Fibroblast of skin of abdomen (primary cell): Measurements from ENCODE around the gene C17orf58. TPM values are rescaled to one million over a fixed set of nuclear protein-coding genes. Genes with fewer than 3 reads are reported as not detected.
A peak's percentile ranks its signal among the peaks of the same experiment; 100 is the strongest.
"Not testable (repeated sequence)": the region's sequence is repeated elsewhere in the genome, so short reads cannot be mapped to it uniquely, and the experiment has no call there.

ENCODE experiments used
- DNase-seq: peaks from one replicate; pipeline ENCODE4 v3.0.0-alpha.2; 2013
- polyA plus RNA-seq, 2 experiments: library from polyadenylated mRNA; unstranded; fragments of 120-200 nt; gene quantifications; one replicate each; pipeline ENCODE4 v1.2.1, GENCODE V29; 2013; ENCODE audit not compliant: insufficient read length in 2 of 2

C17orf58 gene
- 9.2 TPM for polyA plus RNA-seq (2013, experiment 1 of 2; ENCODE audit: insufficient read length)
- polyA plus RNA-seq (2013, experiment 2 of 2; ENCODE audit: insufficient read length), result 8.5 TPM

DNA sequence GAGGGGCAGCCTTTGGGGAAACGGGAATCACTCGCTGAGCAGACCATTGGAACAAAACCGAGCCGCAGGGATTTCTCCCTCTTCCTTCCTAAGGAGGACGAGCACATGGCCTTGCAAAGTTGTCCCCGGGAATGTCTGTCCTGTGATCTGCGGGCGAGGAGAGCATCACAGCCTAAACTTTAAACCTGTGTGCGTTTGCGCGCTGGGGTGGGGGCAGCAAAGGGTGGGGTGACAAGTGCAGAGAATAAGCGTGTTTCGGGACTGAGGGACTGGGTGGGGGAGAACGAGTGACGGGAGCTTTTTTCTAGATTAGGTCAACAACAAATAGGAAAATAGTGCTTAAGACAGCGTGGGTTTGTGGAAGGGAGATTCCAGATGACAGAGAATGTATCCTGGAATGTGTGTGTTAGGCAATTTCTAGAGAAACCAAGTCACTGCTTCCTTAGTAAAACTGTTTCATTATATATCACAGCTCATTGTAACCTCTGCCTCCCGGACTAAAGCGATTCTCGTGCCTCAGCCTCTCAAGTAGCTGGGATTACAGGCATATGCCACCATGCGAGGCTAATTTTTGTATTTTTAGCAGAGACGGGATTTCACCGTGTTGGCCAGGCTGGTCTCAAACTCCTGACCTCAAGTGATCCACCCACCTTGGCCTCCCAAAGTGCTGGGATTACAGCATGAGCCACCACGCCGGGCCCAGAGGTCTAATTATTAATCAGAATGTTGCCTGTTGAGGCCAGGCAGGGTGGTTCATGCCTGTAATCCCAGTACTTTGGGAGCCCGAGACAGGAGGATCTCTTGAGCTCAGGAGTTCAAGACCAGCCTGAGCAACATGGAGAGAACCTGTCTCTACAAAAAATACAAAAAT lies at the start of gene C17orf58:
C17orf58 (minus strand) TSS at position 169 of the 871 bp plus-strand sequence. CDS start 271 bp downstream, outside the sequence.
- DNase-seq, result peak; percentile 29

GRCh38 chr17:68036304-68037147 lies 40.3 kb upstream of the C17orf58 start:
- DNase-seq, result peak; percentile 41

GRCh38 chr17:68035523-68036303 lies 39.4 kb upstream of the C17orf58 start, which contains the start of gene KPNA2:
TSS of gene KPNA2 (plus strand) at chr17:68035735. CDS start at chr17:68037133, 1,398 bp downstream.
- peak; percentile 99 for DNase-seq

DNA sequence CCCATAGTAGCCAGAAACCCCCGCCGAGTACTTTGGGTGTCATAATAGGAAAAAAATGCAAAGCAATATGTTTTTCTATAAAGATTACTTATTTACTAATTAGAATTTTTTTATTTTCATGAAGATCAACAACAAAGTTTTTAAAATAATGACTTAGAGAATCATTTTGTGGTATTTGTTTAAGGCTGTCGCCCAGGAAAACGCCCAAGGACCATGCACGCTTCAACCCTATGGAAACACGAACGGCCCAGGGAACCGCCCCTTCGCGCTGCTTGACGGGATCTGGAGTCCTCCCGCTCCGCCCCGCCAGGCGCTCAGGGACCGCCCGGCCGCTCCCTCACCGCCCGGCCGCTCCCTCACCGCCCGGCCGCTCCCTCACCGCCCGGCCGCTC lies 38.9 kb upstream of the C17orf58 start:
- no peak for DNase-seq

DNA sequence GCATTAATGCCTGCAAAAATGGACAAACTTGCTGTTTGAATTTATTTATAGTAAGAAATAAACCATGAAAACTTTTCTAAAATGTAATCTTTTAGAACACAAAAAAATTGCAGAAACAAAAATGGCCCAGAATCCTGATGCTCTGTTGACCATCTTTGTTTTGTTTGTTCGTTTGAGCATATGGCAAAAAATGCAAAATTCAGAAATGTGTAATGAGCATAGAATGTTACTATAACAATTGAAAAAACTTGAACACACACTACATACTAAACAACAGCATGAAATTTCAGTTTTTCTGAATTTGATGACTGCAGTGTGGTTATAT lies 38.1 kb upstream of the C17orf58 start:
- no peak for DNase-seq

DNA sequence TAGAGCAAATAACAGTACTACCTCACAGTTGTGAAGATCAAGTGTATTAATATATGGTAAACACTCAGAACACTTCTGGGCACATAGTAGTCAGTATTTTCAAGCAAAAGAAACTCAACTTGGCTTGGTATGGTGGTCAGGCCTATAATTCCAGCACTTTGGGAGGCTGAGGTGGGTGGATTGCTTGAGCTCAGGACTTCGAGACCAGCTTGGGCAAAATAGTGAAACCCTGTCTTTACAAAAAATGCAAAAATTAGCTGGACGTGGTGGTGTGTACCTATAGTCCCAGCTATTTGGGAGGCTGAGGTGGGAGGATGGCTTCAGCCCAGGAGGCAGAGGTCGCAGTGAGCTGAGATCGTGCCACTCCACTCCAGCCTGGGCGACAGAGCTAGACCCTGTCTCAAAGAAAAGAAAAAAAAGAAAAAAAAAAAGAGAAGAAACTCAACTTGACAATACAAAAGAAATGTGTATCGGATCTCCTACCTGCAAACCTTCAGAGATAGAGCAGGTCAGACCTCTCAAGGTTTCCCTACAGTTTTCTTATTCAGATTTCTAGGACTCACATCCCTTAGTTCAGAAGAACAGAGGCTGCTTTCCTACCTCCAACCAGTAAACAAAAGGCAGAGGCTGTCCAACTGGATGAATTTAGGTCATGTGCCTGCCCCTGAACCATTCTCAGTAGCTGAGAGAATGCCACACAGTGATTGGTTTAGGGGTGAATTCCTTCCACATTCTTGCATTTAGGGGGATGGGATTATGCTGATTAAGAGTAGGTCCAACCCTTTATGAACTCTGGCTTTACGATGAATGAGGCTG lies 37.6 kb upstream of the C17orf58 start:
- DNase-seq, result peak; percentile 76

DNA sequence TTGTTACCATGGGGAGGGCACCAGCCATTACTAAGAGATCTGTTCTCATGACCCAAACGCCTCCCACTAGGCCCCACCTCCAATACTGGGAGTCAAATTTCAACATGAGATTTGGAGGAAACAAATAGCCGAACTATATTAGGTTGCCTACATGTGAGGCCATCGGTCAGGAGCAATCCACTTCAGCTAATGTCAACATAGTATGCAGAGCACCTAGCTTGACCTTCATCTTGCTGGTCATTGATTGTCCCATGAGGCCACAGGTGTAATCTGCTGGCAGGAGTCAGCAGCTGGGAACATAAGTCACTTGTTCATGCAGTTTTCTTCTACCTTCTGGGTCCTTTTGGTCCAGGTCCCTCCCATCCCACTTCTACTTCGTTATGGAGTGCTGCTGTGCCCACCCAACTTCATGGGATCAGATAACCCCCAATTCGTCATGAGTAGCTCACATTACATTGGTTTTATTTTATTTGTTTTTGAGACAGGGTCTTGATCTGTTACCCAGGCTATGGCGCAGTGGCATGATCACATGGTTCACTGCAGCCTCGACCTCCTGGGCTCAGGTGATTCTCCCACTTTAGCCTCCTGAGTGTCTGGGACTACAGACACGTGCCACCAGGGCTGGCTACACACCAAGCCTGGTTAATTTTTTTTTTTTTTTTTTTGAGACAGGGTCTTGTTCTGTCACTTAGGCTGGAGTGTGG lies 33.4 kb upstream of the C17orf58 start:
- DNase-seq, result no peak

GRCh38 chr17:68022547-68022946 lies 26.3 kb upstream of the C17orf58 start:
- DNase-seq, result not testable (repeated sequence)

- no peak for DNase-seq
Observed at GRCh38 chr17:68021963-68022362, 25.7 kb upstream of the C17orf58 start.

DNA sequence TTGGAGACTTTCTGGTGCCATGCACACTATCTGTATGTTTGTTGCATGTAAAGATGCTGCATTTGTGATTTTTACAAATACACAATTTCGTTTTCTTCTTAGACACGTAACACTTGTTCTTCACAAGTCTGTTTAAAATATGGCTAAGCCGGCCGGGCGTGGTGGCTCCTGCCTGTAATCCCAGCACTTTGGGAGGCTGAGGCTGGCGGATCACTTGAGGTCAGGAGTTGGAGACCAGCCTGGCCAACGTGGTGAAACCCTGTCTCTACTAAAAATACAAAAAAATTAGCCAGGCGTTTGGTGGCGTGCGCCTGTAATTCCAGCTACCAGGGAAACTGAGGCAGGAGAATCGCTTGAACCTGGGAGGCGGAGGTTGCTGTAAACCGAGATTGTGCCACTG lies 24.5 kb upstream of the C17orf58 start:
- DNase-seq, result not testable (repeated sequence)

DNA sequence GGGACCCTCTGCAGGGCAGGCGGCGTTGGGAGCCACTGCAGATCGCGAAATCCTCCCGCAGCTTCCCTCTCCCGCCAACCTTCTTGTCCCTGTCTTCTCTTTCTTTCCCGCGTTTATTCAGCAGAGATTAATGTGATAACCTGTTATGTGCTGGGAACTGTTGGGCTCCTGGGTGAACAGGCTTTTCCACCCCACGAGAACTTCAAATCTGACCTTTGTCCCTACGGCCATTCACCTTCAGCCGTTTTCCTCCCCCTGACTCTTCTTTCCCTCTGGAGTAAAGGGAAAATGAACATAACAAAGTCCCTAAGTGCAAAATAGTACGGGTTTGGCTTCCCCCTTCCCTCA lies 24.1 kb upstream of the C17orf58 start:
- DNase-seq, result no peak

GRCh38 chr17:68019675-68020408 lies 23.6 kb upstream of the C17orf58 start:
- peak; percentile 95 for DNase-seq

DNA sequence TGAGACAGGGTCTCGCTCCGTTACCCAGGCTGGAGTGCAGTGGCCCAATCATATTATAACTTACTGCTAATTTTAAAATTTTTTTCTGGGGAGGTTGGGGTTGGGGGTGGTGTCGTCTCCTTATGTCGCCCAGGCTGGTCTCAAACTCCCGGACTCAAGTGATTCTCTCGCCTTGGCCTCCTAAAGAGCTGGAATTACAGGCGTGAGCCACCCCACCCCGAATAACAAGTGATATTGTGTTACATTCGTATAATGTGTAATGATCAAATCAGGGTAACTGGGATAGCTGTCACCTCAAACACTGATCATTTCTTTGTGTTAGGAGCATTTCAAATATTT lies 23.0 kb upstream of the C17orf58 start:
- DNase-seq, result no peak

GRCh38 chr17:68018493-68018892 lies 22.2 kb upstream of the C17orf58 start:
- not testable (repeated sequence) for DNase-seq

DNA sequence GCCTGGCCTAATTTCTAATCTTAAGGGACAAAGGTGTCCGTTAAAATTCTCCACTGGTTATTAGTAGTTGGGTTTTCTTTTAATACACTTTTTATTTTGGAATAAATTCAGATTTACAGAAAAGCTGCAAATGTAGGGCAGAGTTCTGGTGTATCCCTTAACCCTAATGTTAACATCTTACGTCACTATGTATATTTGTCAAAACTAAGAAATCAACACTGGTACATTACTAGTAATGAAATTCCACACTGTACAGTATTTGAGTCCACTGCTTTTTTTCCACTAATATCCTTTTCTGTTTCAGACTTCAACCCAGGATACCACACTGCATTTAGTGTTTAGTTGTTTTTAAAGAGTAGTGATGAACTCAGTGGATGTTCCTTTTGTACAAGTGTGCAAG lies 20.6 kb upstream of the C17orf58 start:
- no peak for DNase-seq

GRCh38 chr17:68015081-68015723 lies 18.9 kb upstream of the C17orf58 start:
- no peak for DNase-seq

DNA sequence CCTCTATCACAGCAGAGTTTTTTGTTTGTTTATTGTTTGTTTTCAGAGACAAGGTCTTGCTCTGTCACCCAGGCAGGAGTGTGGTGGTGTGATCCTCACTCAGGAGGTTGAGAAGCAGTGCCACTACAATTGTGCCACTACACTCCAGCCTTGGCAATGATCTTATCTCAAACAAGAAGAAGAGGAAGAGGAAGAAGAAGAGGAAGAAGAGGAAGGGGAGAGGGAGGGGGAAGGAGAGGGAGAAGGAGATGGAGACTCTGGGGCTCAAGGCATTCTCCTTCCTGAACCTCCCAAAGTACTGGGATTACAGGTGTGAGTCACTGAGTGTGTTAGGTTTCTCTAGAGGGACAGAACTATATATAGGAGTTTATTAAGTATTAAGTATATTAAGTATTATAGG lies 17.1 kb upstream of the C17orf58 start:
- no peak for DNase-seq

DNA sequence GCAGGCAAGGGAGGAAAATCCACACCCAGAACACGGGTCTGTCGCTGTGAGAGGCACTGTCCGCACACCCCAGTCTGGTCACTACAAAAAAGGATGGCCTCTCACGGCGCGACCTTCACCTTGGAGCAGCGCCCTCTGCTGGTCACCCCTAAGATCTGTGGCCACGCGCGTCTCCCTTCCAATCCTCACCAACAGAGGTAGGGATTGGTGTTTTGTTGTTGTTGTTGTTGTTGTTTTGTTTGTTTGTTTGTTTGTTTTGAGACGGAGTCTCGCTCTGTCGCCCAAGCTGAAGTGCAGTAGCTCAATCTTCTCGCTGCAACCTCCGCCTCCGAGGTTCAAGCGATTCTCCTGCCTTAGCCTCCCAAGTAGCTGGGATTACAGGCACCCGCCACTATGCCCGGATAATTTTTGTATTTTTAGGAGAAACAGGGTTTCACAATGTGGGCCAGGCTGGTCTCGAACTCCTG lies 15.0 kb upstream of the C17orf58 start:
- DNase-seq, result no peak

GRCh38 chr17:68006797-68007196 lies 10.5 kb upstream of the C17orf58 start:
- no peak for DNase-seq

DNA sequence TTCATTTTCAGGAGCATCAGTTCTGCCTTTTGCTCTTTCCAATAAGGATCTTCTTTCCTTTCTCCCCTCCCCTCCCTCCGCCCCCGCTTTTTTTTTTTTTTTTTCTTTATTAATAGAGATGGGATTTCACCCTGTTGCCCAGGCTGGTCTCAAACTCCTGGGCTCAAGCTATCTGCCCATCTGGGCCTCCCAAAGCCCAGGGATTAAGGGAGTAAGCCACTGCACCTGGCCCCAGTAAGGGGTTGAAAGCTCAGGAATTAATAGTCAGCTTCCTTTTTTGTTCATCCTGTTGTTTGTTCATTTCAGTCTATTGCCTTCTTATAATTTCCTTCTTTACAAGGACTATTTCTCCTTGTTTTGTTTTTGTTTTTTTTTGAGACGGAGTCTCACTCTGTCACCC lies 7.9 kb upstream of the C17orf58 start:
- DNase-seq, result no peak
